ENCODE measurements around the gene GNAT1.

The GNAT1 gene

GRCh38 chr3:50203809-50204803 lies 12.7 kb downstream of the GNAT1 start:
- TF ChIP-seq TAF1 (IDR thresholded peaks at IDR 0.05; ENCODE audit: borderline replicate concordance, insufficient read depth, low read length) = no peak
- TF ChIP-seq REST (IDR thresholded peaks at IDR 0.05; ENCODE audit: insufficient read depth in 1 of 2, low read depth in 2 of 2, low read length in 2 of 2) = no peak
- no peak for TF ChIP-seq POLR2AphosphoS5 (IDR thresholded peaks at IDR 0.05; ENCODE audit: low read depth, low read length)
- no peak for TF ChIP-seq SIN3A (IDR thresholded peaks at IDR 0.05; ENCODE audit: borderline replicate concordance, insufficient read depth, low read length)
- no peak for TF ChIP-seq FOXP2 (optimal IDR thresholded peaks at IDR 0.05; ENCODE audit: borderline replicate concordance, extremely low read depth, extremely low read length, insufficient read depth)

- no peak for TF ChIP-seq POLR2AphosphoS5 (IDR thresholded peaks at IDR 0.05; ENCODE audit: low read depth, low read length)
- no peak for TF ChIP-seq FOXP2 (optimal IDR thresholded peaks at IDR 0.05; ENCODE audit: borderline replicate concordance, extremely low read depth, extremely low read length, insufficient read depth)
- TF ChIP-seq SIN3A (IDR thresholded peaks at IDR 0.05; ENCODE audit: borderline replicate concordance, insufficient read depth, low read length) = no peak
- no peak for TF ChIP-seq REST (IDR thresholded peaks at IDR 0.05; ENCODE audit: insufficient read depth in 1 of 2, low read depth in 2 of 2, low read length in 2 of 2)
- no peak for TF ChIP-seq TAF1 (IDR thresholded peaks at IDR 0.05; ENCODE audit: borderline replicate concordance, insufficient read depth, low read length)
Observed at GRCh38 chr3:50204804-50205412, 13.5 kb downstream of the GNAT1 start, which contains the start of gene SLC38A3. SLC38A3 (plus strand) TSS chr3:50205271; CDS start chr3:50214200, 8,929 bp downstream.

- TF ChIP-seq REST (IDR thresholded peaks at IDR 0.05; ENCODE audit: insufficient read depth in 1 of 2, low read depth in 2 of 2, low read length in 2 of 2) = no peak
- TF ChIP-seq POLR2AphosphoS5 (IDR thresholded peaks at IDR 0.05; ENCODE audit: low read depth, low read length) = no peak
Observed at GRCh38 chr3:50205413-50206276, 14.2 kb downstream of the GNAT1 start.

- TF ChIP-seq POLR2AphosphoS5 (IDR thresholded peaks at IDR 0.05; ENCODE audit: low read depth, low read length) = no peak
- TF ChIP-seq TAF1 (IDR thresholded peaks at IDR 0.05; ENCODE audit: borderline replicate concordance, insufficient read depth, low read length) = no peak
- no peak for TF ChIP-seq REST (IDR thresholded peaks at IDR 0.05; ENCODE audit: insufficient read depth in 1 of 2, low read depth in 2 of 2, low read length in 2 of 2)
- no peak for TF ChIP-seq FOXP2 (optimal IDR thresholded peaks at IDR 0.05; ENCODE audit: borderline replicate concordance, extremely low read depth, extremely low read length, insufficient read depth)
- TF ChIP-seq SIN3A (IDR thresholded peaks at IDR 0.05; ENCODE audit: borderline replicate concordance, insufficient read depth, low read length) = no peak
Observed at GRCh38 chr3:50207359-50208042, 16.1 kb downstream of the GNAT1 start.
